Activated CD8-positive, alpha-beta memory T cell treated with anti-CD3 and anti-CD28 coated beads, Interleukin-2, amount 10 ng/mL, durations not matched to agents 7 days and 5 days (primary cell): Measurements from ENCODE around the gene SLC15A5. TPM values are rescaled to one million over a fixed set of nuclear protein-coding genes. Genes with fewer than 3 reads are reported as not detected.

Experiments used
- ATAC-seq: fragments of 150-1000 bp; cut with Tn5 transposase; one replicate; pipeline ENCODE4 v1.10.0; 2021; ENCODE audit warnings: moderate library complexity
- CTCF ChIA-PET: fragments of 350-600 bp; sonication (Branson Sonifier 250); formaldehyde crosslinking; loops from one replicate; lab custom pipeline; 2021; ENCODE audit warnings: antibody characterized with exemption; lab: Charles Lee
- DNase-seq: peaks from one replicate; pipeline ENCODE4 v3.0.0-alpha.2; 2020
- H3K27ac Mint-ChIP-seq: one replicate; pipeline ENCODE4 v1.8.0; 2021; ENCODE audit warnings: mild to moderate bottlenecking, mixed read lengths
- H3K27me3 Mint-ChIP-seq: one replicate; pipeline ENCODE4 v1.8.0; 2021; ENCODE audit warnings: mixed read lengths
- H3K36me3 Mint-ChIP-seq: one replicate; pipeline ENCODE4 v1.8.0; 2021; ENCODE audit warnings: mild to moderate bottlenecking, mixed read lengths
- H3K4me1 Mint-ChIP-seq: one replicate; pipeline ENCODE4 v1.8.0; 2021; ENCODE audit warnings: mixed read lengths
- H3K4me3 Mint-ChIP-seq: one replicate; pipeline ENCODE4 v1.8.0; 2021; ENCODE audit warnings: mild to moderate bottlenecking, moderate library complexity, mixed read lengths
- H3K9me3 Mint-ChIP-seq: one replicate; pipeline ENCODE4 v1.8.0; 2022; ENCODE audit warnings: low read depth, mixed read lengths
- total RNA-seq, 2 experiments: library from RNA; stranded (reverse); gene quantifications; one replicate each; pipeline ENCODE4 v1.2.3, GENCODE V29; 2021

The SLC15A5 gene
- total RNA-seq, 2 experiments from 2014 or later: not detected

DNA sequence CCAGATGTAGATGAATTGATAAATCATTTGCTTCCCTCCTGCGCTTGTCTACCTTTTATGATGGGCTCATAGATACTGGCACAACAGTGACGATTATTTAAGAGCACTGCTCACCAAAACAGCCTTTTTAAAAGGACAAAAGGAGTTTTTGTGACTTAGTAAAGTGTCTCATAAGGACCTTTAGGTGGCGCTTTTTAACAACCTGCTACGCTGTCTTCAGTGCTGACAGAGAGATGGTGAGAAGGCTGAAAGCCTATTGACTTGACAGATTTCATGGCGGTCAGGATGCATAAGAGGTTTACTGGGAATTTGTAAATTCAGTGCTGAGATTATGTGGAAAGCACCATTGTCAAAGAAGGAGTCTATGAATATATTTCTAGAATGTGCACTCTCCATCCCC lies 87.6 kb downstream of the SLC15A5 start:
- H3K9me3 Mint-ChIP-seq: no peaks in the 10 kb centered on the region
- H3K4me1 Mint-ChIP-seq: no peaks in the 10 kb centered on the region
- H3K27me3 Mint-ChIP-seq: no peaks in the 10 kb centered on the region
- H3K36me3 Mint-ChIP-seq: no peaks in the 10 kb centered on the region
- ATAC-seq (no peak), DNase-seq (no peak)
- H3K27ac Mint-ChIP-seq: no peak overlapping the region
- H3K4me3 Mint-ChIP-seq: no peak overlapping the region
- CTCF ChIA-PET: no interaction called here

DNA sequence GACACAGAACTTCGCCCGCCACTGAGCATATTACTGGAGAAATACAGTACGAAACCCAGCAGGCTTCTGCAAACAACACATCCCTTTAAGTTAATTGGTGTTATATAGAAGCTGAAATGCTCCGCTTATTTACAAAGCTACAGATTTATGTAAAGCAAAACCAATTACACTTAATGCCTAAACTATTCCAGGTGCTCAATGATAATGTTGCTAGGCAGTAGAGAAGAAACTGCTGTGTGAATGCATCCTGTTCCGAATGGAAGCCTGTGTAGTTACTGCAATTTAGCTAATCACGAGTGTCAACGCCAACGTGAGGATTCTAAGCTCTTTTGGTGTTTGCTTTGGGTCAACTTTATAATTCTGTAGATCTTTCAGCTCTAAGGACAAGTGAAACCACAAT lies 89.8 kb downstream of the SLC15A5 start:
- CTCF ChIA-PET: no interaction called here

DNA sequence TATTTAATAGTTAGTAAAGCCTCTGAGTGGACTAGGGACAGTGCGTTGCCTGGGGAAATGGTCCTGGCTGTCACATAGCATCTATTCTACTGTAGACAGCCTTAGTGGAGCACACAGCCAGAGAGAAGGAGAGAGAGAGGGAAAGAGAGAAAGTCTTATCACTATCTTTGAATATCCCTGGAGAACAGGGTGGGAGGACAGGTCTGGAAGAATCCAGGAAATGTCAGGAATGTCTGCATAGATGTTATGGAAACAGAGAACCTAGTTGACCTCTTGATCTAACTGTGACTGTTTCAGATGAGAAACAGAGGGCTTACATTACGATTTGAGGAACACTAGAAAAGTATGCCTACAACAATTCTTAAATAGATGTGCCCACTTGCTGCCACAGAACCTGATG lies 92.8 kb downstream of the SLC15A5 start:
- no peak for ATAC-seq
- Mint-ChIP-seq H3K36me3 (no peaks in the 10 kb centered on the region), H3K9me3 (peaks cover 7% of the 10 kb centered on the region), H3K4me1 (no peaks in the 10 kb centered on the region), H3K27ac (no peak overlapping the region), H3K27me3 (no peaks in the 10 kb centered on the region), H3K4me3 (no peak overlapping the region)
- no peak for DNase-seq
- CTCF ChIA-PET: no interaction called here

More for the DNA sequence above, 89.8 kb downstream of the SLC15A5 start:
- H3K4me1 Mint-ChIP-seq: no peaks in the 10 kb centered on the region
- H3K9me3 Mint-ChIP-seq: peaks cover 3% of the 10 kb centered on the region
- ATAC-seq: no peak
- no peak overlapping the region for H3K4me3 Mint-ChIP-seq
- H3K36me3 Mint-ChIP-seq: no peaks in the 10 kb centered on the region
- DNase-seq: no peak
- H3K27me3 Mint-ChIP-seq: no peaks in the 10 kb centered on the region
- no peak overlapping the region for H3K27ac Mint-ChIP-seq

- no peaks in the 10 kb centered on the region for H3K36me3 Mint-ChIP-seq
- DNase-seq: no peak
- H3K9me3 Mint-ChIP-seq: peaks cover 9% of the 10 kb centered on the region
- no peaks in the 10 kb centered on the region for H3K27me3 Mint-ChIP-seq
- ATAC-seq: no peak
- CTCF ChIA-PET: no interaction called here
- H3K27ac Mint-ChIP-seq: no peak overlapping the region
- no peak overlapping the region for H3K4me3 Mint-ChIP-seq
- H3K4me1 Mint-ChIP-seq: no peaks in the 10 kb centered on the region
These were observed 93.9 kb downstream of the SLC15A5 start for GRCh38 chr12:16183541-16183940.

GRCh38 chr12:16175840-16176239 lies 101.6 kb downstream of the SLC15A5 start:
- H3K4me3 Mint-ChIP-seq: no peak overlapping the region
- H3K27ac Mint-ChIP-seq: no peak overlapping the region
- CTCF ChIA-PET: no interaction called here
- no peaks in the 10 kb centered on the region for H3K4me1 Mint-ChIP-seq
- ATAC-seq (no peak), DNase-seq (no peak)
- H3K36me3 Mint-ChIP-seq: no peaks in the 10 kb centered on the region
- H3K27me3 Mint-ChIP-seq: no peaks in the 10 kb centered on the region
- H3K9me3 Mint-ChIP-seq: peaks cover 6% of the 10 kb centered on the region

- H3K4me3 Mint-ChIP-seq: no peak overlapping the region
- H3K27ac Mint-ChIP-seq: no peak overlapping the region
- H3K27me3 Mint-ChIP-seq: no peaks in the 10 kb centered on the region
- CTCF ChIA-PET: no interaction called here
- H3K4me1 Mint-ChIP-seq: no peaks in the 10 kb centered on the region
- H3K36me3 Mint-ChIP-seq: no peaks in the 10 kb centered on the region
- no peak for ATAC-seq
- peaks cover 3% of the 10 kb centered on the region for H3K9me3 Mint-ChIP-seq
- no peak for DNase-seq
These were observed 103.2 kb downstream of the SLC15A5 start for GRCh38 chr12:16174282-16174681.

DNA sequence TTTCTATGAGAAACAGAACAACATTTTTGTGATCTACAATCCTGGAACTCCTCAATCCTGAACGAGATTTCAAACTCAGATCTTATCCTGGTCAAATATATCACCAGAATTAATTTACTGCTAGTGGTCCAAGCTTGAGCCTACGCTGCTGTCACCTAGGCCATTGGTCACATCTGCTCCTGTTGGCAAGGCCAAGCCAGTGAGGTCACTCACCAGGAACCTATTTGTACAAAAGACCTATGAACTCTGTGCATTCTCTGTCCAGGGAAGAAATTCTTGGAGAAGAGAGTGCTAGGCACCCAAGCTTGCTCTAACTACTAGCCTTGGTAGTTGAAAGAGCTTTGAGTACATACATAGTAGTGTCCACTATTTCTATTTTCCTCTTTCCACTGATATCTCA lies 106.1 kb downstream of the SLC15A5 start:
- Mint-ChIP-seq H3K36me3 (no peaks in the 10 kb centered on the region), H3K27me3 (no peaks in the 10 kb centered on the region)
- CTCF ChIA-PET: no interaction called here

DNA sequence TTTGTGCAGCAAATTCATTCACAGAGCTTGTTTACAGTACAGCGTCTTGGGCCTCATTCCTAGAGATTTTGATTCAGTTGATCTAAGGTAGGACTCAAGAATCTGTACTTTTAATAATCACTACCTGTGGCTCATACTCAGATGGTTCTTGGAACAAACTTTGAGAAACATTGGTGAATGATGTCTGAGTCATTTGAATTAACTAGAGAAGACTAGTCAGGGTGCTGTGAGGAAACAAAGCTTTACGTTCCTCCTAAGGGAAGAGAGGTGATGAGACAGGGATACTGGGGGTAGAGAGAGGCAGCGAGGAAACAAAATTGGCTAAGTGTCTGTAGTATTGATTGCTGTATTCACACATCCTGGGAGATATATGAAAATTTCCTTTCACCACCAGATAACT lies 109.4 kb downstream of the SLC15A5 start:
- no peak overlapping the region for H3K4me3 Mint-ChIP-seq
- no peaks in the 10 kb centered on the region for H3K27me3 Mint-ChIP-seq
- H3K4me1 Mint-ChIP-seq: no peaks in the 10 kb centered on the region
- CTCF ChIA-PET: no interaction called here
- no peaks in the 10 kb centered on the region for H3K36me3 Mint-ChIP-seq
- ATAC-seq (no peak), DNase-seq (no peak)
- H3K9me3 Mint-ChIP-seq: no peaks in the 10 kb centered on the region
- no peak overlapping the region for H3K27ac Mint-ChIP-seq

More for the DNA sequence above, 106.1 kb downstream of the SLC15A5 start:
- H3K9me3 Mint-ChIP-seq: no peaks in the 10 kb centered on the region
- H3K4me1 Mint-ChIP-seq: no peaks in the 10 kb centered on the region
- DNase-seq: no peak
- H3K27ac Mint-ChIP-seq: no peak overlapping the region
- no peak for ATAC-seq
- no peak overlapping the region for H3K4me3 Mint-ChIP-seq

DNA sequence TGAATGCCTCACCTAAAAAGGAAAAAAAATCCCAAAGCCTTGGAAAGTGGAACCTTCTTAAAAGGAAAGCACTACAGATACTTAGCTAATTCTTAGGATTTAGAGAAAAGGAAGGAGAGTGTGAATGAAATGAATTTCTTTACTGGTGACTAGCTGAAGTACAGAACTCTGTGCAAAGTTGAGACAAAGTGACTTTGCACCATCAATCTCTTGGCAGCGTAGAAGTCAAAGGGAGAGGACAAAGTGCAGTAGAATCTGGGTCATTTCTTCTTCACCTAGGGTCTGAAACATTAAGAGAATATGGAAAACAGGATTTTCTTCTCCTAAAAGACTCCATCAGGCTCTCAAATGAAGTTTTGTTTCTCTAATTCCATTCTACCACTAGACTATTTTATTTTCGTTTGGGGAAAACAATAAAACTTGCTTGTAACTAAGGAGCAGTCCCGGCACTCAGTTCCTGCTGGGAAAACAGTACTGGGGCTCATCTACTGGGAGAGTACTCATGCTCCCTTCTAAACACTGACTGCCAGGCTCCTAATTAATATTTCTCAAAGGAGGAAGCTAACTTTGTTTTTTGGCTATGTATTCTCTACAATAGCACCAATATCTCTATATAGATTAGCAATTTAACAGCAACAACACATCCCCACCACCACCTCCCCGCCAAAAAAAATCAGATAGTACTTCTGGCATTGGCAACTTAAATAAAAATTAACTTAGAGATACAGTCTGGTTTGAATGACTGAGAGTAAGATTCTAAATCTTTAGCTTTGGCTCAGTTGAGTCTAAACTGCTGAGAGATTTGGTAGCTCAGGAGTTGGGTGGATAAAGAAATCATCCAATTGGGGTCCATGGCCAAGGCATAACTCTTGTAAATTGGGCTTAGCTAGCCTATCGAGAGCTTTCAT lies 110.7 kb downstream of the SLC15A5 start:
- Mint-ChIP-seq H3K9me3 (no peaks in the 10 kb centered on the region), H3K27ac (no peak overlapping the region)

GRCh38 chr12:16165506-16165905 lies 112.0 kb downstream of the SLC15A5 start:
- no peaks in the 10 kb centered on the region for H3K27me3 Mint-ChIP-seq
- DNase-seq: no peak
- CTCF ChIA-PET: no interaction called here
- ATAC-seq: no peak
- no peak overlapping the region for H3K27ac Mint-ChIP-seq
- H3K9me3 Mint-ChIP-seq: no peaks in the 10 kb centered on the region
- H3K4me1 Mint-ChIP-seq: no peaks in the 10 kb centered on the region
- no peak overlapping the region for H3K4me3 Mint-ChIP-seq
- H3K36me3 Mint-ChIP-seq: no peaks in the 10 kb centered on the region

More for the DNA sequence above, 110.7 kb downstream of the SLC15A5 start:
- H3K27me3 Mint-ChIP-seq: no peaks in the 10 kb centered on the region
- ATAC-seq (no peak), DNase-seq (no peak)
- H3K4me1 Mint-ChIP-seq: no peaks in the 10 kb centered on the region
- no peak overlapping the region for H3K4me3 Mint-ChIP-seq
- no peaks in the 10 kb centered on the region for H3K36me3 Mint-ChIP-seq
- CTCF ChIA-PET: no interaction called here

- ATAC-seq: no peak
- no peaks in the 10 kb centered on the region for H3K4me1 Mint-ChIP-seq
- no peaks in the 10 kb centered on the region for H3K9me3 Mint-ChIP-seq
- H3K27me3 Mint-ChIP-seq: no peaks in the 10 kb centered on the region
- no peak overlapping the region for H3K27ac Mint-ChIP-seq
- DNase-seq: no peak
- H3K4me3 Mint-ChIP-seq: no peak overlapping the region
- CTCF ChIA-PET: no interaction called here
- H3K36me3 Mint-ChIP-seq: no peaks in the 10 kb centered on the region
These were observed 113.6 kb downstream of the SLC15A5 start for GRCh38 chr12:16163901-16164300.

DNA sequence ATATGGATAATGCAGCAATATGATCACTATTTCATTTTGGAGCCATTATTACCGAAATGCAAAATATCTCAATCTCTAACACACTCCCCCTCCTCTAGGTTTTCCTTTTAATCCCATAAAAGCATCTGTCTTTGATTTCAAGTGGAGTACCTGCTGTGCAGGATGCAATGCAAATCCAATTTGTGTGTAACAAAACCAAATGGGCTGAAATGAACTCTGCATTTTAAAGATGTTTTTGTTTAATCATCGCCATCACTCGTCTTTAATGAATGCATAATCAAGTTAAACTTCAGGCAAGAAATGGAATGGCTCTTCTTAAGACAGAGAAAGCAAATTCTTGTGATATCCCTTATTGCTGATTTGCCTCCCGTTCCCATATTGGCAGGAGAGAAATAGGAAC lies 114.3 kb downstream of the SLC15A5 start:
- H3K4me1 Mint-ChIP-seq: no peaks in the 10 kb centered on the region
- H3K27me3 Mint-ChIP-seq: no peaks in the 10 kb centered on the region
- no peak for DNase-seq
- no peaks in the 10 kb centered on the region for H3K9me3 Mint-ChIP-seq
- CTCF ChIA-PET: no interaction called here
- no peak overlapping the region for H3K4me3 Mint-ChIP-seq
- H3K36me3 Mint-ChIP-seq: no peaks in the 10 kb centered on the region
- ATAC-seq: no peak
- H3K27ac Mint-ChIP-seq: no peak overlapping the region

- Mint-ChIP-seq H3K4me3 (no peak overlapping the region), H3K27ac (no peak overlapping the region), H3K27me3 (no peaks in the 10 kb centered on the region), H3K9me3 (no peaks in the 10 kb centered on the region), H3K4me1 (no peaks in the 10 kb centered on the region), H3K36me3 (no peaks in the 10 kb centered on the region)
- CTCF ChIA-PET: no interaction called here
- DNase-seq (no peak), ATAC-seq (no peak)
These were observed 117.9 kb downstream of the SLC15A5 start for GRCh38 chr12:16159571-16159970.

GRCh38 chr12:16158050-16158449 lies 119.4 kb downstream of the SLC15A5 start:
- no peak for ATAC-seq
- H3K4me3 Mint-ChIP-seq: no peak overlapping the region

More at GRCh38 chr12:16158050-16158449, 119.4 kb downstream of the SLC15A5 start:
- no peak overlapping the region for H3K27ac Mint-ChIP-seq
- H3K9me3 Mint-ChIP-seq: no peaks in the 10 kb centered on the region
- CTCF ChIA-PET: no interaction called here
- H3K36me3 Mint-ChIP-seq: no peaks in the 10 kb centered on the region
- H3K4me1 Mint-ChIP-seq: no peaks in the 10 kb centered on the region
- no peak for DNase-seq
- H3K27me3 Mint-ChIP-seq: no peaks in the 10 kb centered on the region
